ENCODE results near the gene PRDM16. TPM values are rescaled to one million over a fixed set of nuclear protein-coding genes. Genes with fewer than 3 reads are reported as not detected.

Gene PRDM16
- total RNA-seq, 1 donor from 2014 or later, result 84.2 TPM

DNA sequence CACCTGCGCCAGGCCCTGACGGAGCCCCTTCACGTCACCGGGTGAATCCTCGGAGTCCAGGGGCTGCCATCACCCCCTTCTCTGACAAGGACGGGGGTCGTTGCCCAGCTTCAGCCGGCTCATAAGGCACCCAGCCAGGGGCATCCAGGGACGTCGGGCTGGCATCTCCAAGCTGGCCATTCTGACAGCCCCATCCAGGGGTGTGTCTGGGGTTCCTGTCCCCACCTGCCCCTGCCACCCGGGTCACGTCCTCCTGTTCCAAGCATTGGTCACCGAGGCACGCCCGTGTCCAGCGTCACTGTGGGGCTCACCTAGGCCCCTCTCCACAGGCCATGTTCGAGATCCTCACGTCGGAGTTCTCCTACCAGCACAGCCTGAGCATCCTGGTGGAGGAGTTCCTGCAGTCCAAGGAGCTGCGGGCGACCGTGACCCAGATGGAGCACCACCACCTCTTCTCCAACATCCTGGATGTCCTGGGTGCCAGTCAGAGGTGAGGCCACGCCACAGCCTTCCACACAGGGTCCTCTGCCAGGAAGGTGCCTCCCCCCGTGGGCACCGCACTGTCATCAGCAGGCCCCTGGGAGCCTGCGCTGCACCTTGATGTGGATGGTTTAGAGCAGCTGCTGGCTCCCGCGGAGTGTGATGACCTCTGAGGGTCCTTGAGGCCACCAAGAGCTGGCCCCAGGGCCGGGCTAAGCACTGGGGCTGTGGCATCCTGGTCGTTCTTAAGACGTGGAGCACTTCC lies 400.3 kb downstream of the PRDM16 start:
- Histone ChIP-seq H3K27me3 (no peaks in the 10 kb centered on the region), H3K9me3 (no peaks in the 10 kb centered on the region), H3K4me1 (no peaks in the 10 kb centered on the region), H3K4me3 (no peak overlapping the region), H3K27ac (no peak overlapping the region), H3K36me3 (no peaks in the 10 kb centered on the region)
- TF ChIP-seq, protein P1, sequence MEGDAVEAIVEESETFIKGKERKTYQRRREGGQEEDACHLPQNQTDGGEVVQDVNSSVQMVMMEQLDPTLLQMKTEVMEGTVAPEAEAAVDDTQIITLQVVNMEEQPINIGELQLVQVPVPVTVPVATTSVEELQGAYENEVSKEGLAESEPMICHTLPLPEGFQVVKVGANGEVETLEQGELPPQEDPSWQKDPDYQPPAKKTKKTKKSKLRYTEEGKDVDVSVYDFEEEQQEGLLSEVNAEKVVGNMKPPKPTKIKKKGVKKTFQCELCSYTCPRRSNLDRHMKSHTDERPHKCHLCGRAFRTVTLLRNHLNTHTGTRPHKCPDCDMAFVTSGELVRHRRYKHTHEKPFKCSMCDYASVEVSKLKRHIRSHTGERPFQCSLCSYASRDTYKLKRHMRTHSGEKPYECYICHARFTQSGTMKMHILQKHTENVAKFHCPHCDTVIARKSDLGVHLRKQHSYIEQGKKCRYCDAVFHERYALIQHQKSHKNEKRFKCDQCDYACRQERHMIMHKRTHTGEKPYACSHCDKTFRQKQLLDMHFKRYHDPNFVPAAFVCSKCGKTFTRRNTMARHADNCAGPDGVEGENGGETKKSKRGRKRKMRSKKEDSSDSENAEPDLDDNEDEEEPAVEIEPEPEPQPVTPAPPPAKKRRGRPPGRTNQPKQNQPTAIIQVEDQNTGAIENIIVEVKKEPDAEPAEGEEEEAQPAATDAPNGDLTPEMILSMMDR (IDR thresholded peaks at IDR 0.05), result no peak
- intact Hi-C loops (cut with DNase I), result no loop called here
- no peak for DNase-seq (ENCODE audit: low spot score in 2 of 2)

DNA sequence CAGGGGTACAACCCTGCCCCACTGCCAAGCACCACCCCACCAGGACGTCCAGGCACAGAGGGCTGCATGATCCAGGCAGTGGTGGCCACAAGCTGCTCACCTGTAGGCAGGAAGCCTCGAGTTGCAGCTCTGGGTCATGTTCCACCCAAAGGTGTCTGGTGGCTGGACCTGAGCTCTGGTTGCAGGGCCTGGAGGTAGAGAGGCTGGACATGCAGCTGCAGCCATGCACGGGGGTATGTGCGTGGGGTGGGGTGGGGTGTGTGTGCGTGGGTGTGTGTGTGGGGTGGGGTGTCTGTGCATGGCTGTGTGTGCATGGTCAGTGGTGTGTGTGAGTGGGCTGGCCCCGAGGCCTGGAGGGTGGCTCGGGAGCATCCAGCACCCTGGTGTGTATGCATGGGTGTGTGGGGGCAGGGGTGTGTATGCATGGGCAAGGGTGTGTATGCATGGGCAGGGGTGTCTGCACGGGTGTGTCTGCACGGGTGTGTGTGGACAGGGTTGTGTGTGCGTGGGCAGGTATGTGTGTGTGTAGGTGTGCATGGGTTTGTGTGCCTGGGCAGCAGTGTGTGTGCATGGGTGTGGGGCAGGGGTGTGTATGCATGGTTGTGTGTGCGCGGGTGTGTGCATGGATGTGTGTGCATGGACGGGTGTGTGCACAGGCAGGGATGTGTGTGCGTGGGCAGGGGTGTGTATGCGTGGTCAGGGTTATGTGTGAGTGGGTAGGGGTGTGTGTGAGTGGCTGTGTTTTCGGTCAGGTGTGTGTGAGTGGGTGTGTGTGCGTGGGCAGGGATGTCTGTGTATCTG lies 401.0 kb downstream of the PRDM16 start:
- DNase-seq (ENCODE audit: low spot score in 2 of 2), result no peak
- Histone ChIP-seq H3K27ac (no peak overlapping the region), H3K27me3 (no peaks in the 10 kb centered on the region), H3K9me3 (no peaks in the 10 kb centered on the region), H3K4me1 (no peaks in the 10 kb centered on the region), H3K4me3 (no peak overlapping the region), H3K36me3 (no peaks in the 10 kb centered on the region)
- TF ChIP-seq, protein P1 (IDR thresholded peaks at IDR 0.05), result no peak
- intact Hi-C loops (cut with DNase I), result no loop called here

DNA sequence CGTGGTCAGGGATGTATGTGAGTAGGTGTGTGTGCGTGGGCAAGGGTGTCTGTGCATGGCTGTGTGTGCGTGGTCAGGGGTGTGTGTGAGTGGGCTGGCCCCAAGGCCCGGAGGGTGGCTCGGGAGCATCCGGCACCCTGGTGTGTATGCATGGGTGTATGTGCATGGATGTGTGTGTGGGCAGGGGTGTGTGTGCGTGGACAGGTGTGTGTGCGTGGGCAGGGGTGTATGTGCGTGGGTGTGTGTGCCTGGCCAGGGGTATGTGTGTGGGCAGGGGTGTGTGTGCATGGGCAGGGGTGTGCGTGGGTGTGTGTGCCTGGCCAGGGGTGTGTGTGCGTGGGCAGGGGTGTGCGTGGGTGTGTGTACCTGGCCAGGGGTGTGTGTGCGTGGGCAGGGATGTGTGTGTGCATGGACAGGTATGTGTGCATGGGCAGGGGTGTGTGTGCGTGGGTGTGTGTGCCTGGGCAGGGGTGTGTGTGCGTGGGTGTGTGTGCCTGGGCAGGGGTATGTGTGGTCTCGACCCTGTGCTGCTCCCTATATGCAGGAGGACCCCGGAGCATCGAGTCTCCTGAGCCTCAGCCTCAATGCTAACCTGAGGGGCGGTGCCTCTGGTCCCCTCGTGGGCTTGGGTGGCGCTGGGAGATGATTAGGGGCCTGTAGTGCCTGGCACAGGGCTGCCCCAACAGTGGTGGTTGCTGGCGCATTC lies 401.8 kb downstream of the PRDM16 start:
- H3K27ac ChIP-seq, result no peak overlapping the region
- no peaks in the 10 kb centered on the region for H3K36me3 ChIP-seq
- DNase-seq (ENCODE audit: low spot score in 2 of 2), result no peak
- no peaks in the 10 kb centered on the region for H3K9me3 ChIP-seq
- H3K4me3 ChIP-seq, result no peak overlapping the region
- TF ChIP-seq, protein P1 (IDR thresholded peaks at IDR 0.05), result no peak
- H3K27me3 ChIP-seq, result no peaks in the 10 kb centered on the region
- H3K4me1 ChIP-seq, result no peaks in the 10 kb centered on the region
- intact Hi-C loops (cut with DNase I), result no loop called here

DNA sequence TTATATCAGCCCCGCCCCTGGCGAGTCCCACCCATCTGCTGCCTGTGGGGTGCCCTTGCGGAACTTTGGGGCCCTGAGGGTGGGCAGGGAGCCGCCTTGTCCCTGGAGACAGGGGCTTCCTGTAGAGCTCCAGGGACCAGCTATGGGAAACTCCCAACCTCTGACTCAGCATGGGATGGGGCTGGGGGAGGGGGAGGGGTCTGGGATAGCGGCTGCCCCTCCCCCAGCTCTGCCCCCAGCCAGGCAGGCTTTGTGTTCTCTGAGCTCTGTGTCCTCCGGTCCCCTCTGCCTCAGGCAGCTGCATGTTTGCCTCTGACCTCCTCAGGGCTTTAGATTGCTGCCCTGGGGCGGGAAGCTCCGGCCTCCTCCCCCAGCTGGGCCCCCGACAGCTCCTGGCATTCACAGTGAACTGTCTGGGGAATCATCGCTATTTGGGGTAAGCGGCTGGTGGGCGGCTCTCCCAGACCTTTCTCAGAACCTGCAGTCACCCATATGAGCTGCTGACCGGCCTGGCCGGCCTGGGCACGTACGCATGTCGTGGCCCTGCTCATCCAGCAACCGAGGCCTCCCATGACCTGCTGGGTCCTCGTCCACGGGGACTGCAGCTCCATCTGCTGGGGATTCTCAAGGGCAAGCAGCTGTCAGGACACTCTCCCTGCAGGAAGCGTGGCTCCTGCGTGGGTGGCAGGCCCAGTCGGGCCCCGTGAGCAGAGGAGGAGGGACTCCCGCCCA lies 402.5 kb downstream of the PRDM16 start:
- no peak for DNase-seq (ENCODE audit: low spot score in 2 of 2)
- Histone ChIP-seq H3K4me3 (no peak overlapping the region), H3K36me3 (no peaks in the 10 kb centered on the region), H3K4me1 (no peaks in the 10 kb centered on the region), H3K27ac (no peak overlapping the region), H3K27me3 (peaks cover 5% of the 10 kb centered on the region), H3K9me3 (no peaks in the 10 kb centered on the region)
- intact Hi-C loops (cut with DNase I), result no loop called here
- TF ChIP-seq, protein P1 (IDR thresholded peaks at IDR 0.05), result peak in 1 of 3 experiments; percentile 17

GRCh38 chr1:3472088-3472850 lies 403.3 kb downstream of the PRDM16 start:
- Histone ChIP-seq H3K4me1 (no peaks in the 10 kb centered on the region), H3K9me3 (no peaks in the 10 kb centered on the region), H3K36me3 (no peaks in the 10 kb centered on the region), H3K27me3 (peaks cover 9% of the 10 kb centered on the region), H3K27ac (no peak overlapping the region), H3K4me3 (no peak overlapping the region)
- DNase-seq (ENCODE audit: low spot score in 2 of 2), result no peak
- intact Hi-C loops (cut with DNase I), result no loop called here
- TF ChIP-seq, protein P1 (IDR thresholded peaks at IDR 0.05), result no peak

All from ascending aorta (tissue), 2 donors.